GM10266 (cell line): Measurements from ENCODE around the gene OPTC.

Experiments used
- DNase-seq: peaks from one replicate; pipeline ENCODE4 v3.0.0; 2012; ENCODE audit errors: extremely low spot score
- CTCF ChIP-seq: IDR thresholded peaks from 2 replicates; pipeline ENCODE4 v1.5.1; 2012; ENCODE audit warnings: mild to moderate bottlenecking, low read depth; ENCODE audit not compliant: control insufficient read depth, insufficient read depth; ENCODE audit errors: missing control alignments

OPTC gene

GRCh38 chr1:203473281-203473680 lies 20.7 kb upstream of the OPTC start:
- no peak for DNase-seq
- TF ChIP-seq CTCF, result no peak

DNA sequence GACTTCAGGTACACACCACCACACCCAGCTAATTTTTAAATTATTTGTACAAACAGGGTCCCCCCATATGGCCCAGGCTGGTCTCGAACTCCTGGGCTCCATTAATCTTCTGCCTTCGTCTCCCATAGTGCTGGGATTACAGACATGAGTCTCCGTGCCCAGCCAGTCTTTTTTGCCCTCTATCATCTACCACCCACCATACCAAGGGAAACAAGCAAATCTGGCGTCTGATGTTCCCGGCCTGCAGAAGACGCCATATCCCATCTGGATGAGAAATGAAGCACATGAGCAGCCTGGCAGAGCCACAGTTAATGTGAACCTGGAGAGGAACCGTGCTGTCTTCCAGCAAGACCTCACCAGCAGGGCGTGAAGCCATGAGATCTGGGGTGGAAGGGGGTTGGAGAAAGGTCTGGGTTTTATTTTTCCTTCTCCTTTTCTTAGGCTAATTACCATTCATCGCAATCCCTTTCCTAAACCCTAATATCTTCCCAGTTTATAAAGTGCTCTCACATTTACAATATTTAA lies 20.1 kb upstream of the OPTC start:
- no peak for TF ChIP-seq CTCF
- DNase-seq, result no peak

DNA sequence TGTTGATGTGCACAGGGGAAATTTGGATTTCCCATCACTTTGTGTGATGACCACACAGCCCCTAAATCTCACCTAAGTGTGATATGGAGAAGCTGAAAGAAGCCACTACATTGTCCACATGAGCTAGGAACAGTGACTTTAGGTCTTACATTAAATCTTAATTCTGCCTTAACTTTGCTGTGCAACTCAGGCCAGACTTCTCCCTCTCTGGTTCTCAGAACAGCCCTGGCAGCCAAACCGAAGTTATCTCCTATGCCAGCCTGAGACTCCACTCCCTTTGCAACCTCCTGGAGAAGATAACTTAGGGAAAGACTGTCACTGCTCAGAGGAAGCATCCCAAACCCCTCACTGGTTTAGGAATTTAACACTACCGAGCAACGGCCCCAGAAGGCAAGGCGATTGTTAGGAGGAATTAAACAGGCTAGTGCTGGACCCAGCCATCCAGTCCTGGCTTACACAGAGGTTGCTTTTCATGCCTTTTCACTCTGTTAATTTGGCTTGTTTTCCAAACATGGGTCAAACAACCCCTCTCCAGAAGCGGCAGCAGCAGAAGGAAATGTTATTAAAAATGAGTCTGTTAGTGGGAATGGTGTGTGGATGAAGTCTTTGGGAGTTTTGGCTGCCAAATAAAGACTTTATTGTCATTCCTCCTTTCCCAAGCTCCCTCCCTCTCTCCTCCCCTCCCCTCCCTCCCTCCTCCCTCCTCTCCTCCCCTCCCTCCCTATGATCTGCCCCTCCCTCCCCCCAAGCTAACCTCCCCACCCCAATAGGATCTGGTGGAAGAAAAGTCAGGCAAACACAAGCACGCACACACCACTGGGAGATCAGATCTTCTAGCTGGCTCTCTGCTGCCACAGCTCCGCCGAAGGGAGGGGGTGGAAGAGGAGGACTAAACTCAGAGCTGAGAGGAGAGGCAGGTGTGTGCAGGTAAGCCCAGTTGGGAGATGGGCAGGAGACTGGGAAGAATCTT lies 18.7 kb upstream of the OPTC start, which contains the start of gene PRELP:
TSS of gene PRELP (plus strand) at position 795 of the 970 bp plus-strand sequence. CDS start 7,379 bp downstream, outside the sequence.
- TF ChIP-seq CTCF, result no peak
- no peak for DNase-seq

DNA sequence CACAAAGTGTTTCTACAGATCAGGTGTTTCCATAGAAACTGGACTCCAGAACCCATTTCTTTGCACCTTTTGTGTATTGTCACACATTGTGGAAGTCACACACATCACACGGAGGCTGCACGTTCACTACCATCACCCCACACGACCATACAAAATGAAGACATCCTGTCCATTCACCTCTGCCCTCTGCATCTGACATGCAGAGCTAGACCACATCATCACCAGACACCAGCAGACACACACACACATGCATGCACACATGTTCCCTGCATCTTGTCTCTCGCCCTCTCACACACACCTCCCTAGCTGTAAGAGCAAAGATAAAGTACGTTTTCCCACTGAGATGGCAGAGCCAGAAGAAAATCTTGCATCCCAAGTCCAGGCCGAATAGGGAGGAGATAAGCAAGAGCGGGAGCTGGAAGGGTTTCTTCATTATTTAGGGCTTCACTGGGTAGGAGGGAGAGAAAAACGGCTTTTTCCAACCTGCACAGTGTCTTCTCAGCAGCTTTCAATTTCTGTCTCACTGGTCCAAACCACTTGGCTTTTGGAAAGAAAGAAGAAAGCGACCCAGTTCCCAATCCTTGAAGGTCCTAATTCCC lies 17.6 kb upstream of the OPTC start:
- TF ChIP-seq CTCF, result no peak
- DNase-seq, result no peak

DNA sequence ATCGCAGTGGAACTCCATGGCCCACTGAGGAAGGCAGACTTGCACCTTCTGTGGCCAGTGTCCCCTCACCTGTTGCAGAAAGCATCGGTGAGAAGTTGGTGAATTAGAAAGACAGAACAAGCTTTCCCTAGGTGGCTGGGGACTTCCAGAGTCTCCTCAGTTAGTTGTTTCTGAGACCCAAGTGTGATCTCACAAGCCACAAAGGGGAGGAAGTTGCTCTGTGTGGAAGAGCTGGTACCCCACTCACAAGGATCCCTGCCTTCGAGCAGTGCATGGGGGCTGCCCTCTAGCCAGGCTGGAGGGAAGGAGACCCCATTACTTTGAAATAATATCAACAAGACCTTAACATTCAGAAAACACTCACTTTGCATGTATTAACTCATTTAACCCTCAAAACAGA lies 16.2 kb upstream of the OPTC start:
- peak; percentile 53 for DNase-seq
- no peak for TF ChIP-seq CTCF

DNA sequence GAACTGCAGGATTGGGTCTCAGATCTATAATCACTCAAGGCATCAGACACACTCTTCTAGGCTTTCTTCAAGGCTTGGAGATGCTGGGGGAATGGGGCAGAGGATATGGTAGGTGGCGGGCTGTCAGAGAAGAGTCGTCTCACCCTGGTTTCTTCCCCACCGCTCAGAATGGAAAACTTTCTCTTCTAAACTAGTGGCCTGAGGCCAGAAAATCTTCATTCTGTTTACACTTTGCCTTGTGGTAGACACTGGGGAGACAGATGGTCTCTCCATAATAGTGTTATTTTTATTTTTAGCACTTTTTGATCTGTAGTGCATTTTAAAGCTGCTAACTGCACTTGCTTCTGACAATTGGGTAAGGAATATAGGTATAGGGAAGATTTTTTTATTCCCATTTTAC lies 15.7 kb upstream of the OPTC start:
- DNase-seq, result no peak
- no peak for TF ChIP-seq CTCF
